Nucleus accumbens (tissue), 56 donors: ENCODE results near the gene HABP4.

Experiments used
- DNase-seq, 56 donors: peaks; one replicate each; lab custom pipeline; 2025; lab: John Stamatoyannopoulos, UW

HABP4 gene

GRCh38 chr9:96462541-96462940 is 12.6 kb downstream of the HABP4 start:
- no peak for DNase-seq

DNA sequence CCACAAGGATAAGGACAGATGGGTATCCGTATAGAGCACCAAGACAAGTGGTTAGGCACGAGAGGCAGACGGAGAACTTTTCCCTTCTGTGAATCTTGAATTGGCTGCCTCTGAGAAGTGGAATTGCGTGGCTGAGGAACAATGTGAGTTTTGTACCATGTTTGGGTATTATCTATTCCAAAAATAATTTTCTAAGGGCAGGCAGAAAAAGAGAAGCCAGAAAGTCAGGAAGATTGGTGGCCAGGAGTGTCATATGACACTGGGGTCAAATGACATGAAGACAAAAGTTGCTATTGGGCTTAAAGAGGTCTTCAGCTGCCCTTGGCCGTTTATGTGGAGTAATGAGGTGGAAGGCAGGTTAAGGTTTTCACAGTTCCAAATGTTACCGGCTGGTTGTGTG is 14.5 kb downstream of the HABP4 start:
- DNase-seq, result no peak

DNA sequence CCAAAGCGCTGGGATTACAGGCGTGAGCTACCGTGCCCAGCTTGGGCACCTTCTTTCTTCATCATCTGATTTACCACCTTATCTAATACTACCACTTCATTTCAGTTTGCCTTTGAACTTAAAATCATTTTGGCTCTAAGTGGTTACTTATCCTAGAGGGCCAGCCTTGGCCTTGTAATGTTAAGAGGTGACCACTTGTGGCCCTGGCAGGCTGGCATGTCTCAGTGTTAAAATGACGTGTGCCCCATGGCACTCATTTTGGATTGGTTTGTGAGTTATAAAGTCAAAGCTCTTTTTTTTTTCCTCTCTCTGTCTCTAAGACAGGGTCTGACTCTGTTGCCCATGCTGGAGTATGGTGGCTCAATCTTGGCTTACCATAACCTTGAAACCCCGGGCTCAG is 17.8 kb downstream of the HABP4 start:
- no peak for DNase-seq

DNA sequence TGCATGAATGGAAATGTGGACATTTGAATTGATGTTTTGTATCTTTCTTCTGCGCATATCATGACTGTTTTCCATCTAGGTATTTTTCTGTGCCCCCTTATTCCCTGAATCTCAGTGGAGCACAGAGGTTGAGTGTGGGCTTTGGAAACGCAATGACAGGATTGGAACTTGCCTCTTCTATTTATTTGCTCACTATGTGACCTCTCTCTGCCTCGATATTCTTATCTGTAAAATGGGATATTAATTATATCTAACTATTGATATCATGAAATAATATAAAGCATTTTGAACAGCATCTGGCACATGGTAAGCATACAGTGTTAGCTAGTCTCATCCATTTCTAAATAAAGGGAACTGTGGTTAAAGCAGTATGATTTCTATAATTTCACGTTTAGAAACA is 26.0 kb downstream of the HABP4 start:
- DNase-seq, result no peak

DNA sequence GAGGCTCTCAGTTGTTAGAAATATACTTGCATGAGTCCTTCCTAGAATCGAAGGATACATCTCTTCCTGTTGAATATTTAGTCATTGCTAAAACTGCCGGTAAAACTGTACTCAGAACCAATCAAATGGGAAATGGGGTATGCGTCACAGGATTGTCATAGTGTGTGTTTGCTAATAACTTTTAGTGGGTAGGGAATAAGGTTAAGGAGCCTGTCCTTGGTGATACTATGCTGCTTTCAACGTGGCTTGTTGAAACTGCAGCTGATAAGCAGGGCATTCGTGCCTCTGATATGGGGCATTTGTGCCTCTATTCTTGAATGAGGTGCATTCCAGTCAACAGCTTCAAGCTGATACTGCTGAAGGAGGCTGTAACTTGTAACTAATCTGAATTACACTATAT is 26.6 kb downstream of the HABP4 start:
- no peak for DNase-seq

DNA sequence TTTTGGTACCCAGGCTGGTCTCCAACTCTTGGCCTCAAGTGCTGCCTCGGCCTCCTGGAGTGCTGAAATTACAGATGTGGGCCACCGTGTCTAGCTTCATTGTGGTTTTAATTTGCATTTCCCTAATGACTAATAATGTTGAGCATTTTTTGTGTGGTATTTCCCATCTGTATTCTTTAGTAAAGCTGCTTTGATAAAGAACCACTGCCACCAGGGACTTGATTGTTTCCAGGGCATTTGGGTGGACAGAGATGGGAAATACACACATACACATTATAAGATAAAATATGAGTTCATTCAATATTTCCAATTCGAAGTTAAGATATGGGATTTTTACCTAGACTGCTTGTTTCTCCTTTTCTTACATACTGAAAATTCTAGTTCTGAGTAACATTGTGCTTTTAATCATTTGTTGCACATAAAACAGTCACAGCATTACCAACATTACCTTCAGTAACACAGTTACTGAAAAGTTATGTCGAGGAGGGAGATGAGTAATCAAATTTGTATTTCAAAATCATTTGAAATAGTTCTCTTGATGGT is 28.9 kb downstream of the HABP4 start:
- DNase-seq, result no peak

DNA sequence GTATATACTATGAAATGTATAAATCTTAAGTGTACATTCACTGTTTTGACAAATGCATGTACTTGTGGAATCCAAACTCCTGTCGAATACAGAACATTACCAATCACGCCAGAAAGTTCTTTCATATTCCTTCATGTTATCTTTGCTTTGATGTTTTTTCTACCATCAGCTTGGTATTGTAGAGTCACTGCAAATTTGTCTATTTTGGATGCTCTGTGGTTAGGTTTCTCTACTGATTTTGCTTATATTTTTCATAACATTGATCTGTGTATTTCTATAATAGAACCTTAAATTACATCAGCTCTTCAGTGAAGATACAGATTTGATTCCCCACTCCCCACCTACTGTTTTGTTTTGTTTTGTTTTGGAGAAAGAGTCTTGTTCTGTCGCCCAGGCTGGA is 30.8 kb downstream of the HABP4 start:
- no peak for DNase-seq

DNA sequence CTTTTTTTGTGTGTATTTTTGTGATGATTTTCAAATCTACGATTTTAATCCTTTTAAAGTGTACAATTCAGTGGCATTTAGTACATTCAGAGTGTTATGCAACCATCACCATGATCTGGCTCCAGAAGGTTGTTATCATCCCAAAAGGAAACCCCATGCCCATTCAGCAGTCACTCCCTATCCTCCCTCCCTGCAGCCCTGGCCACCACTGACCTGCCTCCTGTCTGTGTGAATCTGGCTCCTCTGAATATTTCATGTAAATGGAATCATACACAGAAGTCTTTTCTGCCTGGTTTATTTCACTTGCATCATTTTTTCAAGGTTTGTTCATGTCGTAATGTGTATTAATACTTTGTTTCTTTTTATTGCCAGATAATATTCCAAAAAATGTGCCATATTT is 32.5 kb downstream of the HABP4 start:
- DNase-seq, result no peak

DNA sequence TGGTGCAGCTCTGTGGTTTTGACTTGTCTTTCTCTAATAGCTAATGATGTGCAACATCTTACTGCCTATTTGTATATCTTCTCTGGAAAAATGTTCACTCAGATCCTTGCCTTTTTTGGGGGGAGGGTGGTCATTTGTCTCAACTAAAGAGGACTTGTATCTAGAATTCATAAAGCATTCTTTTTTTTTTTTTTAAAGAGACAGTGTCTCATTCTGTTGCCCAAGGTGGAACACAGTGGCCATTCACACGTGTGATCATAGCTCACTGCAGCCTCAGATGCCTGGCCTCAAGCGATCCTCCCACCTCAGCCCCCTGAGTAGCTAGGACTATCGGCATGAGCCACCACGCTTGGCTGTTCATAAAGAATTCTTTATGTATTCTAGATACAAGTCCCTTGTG is 33.2 kb downstream of the HABP4 start:
- DNase-seq, result no peak

GRCh38 chr9:96483733-96484390 is 33.9 kb downstream of the HABP4 start:
- no peak for DNase-seq

- DNase-seq, result no peak
Observed at GRCh38 chr9:96484521-96484931, 34.6 kb downstream of the HABP4 start.

DNA sequence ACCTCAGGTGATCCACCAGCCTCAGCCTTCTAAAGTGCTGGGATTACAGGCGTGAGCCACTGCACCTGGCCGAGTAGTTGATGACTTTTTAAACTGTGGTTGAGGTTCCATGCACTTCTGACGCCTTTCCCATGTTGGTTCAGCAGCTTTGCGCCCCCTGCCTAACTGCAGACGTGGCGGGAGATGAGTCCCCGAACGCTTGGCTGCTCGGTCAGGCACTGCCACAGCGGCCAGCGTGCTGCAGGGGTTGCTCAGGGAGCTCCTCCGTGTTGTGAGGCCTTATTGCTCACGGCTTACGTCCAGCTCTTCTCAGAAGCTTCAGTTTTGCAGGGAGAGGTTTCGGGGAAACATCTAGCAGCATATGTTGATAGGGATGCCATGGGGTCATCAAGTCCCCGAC is 35.3 kb downstream of the HABP4 start:
- DNase-seq, result no peak

- peak in 8 of 56 donors; percentile 20 to 65 (median 27) for DNase-seq
Observed at GRCh38 chr9:96486386-96487028, 36.5 kb downstream of the HABP4 start.

DNA sequence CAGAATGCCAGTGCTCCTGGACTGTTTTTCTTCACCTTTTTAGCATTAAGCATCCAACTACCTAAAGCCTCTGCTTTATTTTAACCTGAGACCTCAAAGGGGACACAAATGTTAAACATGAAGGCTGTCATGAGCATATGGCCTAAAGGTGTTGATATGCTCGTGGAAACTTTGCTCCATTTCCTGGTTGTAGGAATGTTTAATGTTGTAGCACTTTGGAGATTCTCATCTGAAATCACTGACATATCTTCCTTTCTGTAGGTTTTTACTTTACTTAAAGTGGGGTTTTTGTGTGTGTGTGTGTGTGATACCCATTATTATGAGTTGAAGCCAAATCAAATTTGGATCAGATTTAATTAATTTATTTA is 37.0 kb downstream of the HABP4 start:
- DNase-seq, result no peak

DNA sequence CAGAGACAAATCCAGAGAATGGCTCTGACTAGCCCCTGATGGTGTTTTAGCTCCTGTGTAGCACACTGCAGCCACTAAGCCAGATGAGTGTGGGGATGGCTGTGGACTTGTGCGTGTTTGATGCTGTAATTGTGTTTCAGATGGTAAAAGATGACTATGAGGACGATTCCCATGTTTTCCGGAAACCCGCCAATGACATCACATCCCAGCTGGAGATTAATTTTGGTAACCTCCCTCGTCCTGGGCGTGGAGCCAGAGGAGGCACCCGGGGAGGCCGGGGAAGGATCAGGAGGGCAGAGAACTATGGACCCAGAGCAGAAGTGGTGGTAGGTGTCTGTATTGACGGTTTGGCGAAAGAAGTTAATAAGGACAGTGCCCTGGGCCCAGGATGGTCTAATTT is 38.0 kb downstream of the HABP4 start:
- DNase-seq, result peak in 5 of 56 donors; percentile 28 to 41 (median 29)

DNA sequence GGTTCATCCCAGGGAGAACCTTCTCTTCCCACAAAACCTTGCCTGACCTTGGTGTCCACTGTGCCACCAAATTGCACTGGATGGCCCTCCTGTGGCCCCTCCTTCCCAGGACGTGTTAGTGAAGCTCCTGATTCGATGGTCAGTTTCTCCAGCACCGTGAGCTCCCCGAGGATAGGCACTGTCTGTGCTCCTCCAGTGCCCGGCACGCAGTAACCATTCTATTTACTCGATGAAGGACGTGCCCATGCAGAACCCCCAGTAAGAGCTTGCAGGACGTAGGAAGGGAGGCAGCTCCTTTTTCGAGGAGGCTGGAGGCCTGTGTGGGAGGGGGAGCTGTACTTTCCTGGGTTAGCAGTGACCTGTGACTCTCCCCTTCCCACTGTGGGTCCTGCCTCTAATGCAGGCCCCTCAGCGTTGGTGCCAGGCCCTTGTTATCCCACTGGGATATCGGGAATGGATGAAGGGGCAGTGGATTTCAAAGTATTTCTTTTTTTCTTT is 39.6 kb downstream of the HABP4 start:
- DNase-seq, result no peak

DNA sequence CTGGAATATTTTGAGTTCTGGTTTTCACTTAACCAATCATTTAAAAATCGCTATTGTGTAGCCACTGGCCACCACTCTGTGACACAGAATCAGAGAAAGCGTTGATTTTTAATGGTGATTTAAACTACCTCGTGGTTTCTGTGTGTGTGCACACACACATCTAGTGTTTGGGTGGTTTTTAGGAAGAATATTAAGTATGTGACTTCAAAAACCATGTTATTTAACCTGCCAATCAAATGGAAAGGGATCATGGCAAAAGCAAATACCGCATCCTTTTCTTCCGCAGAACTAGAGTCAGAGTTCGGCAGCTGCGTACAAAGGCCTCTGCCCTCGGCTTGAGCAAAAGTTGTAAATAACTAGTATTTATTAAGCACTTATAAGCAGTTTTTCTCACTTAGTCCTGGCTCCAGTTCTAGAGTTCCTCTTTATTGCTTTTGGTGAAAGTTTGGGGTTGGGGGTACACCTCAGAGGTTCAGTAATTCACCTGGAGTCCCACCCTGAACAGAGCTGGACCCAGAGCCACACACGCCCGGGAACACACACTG is 40.6 kb downstream of the HABP4 start:
- no peak for DNase-seq

- DNase-seq, result no peak
Observed at GRCh38 chr9:96491079-96491879, 41.3 kb downstream of the HABP4 start.

- DNase-seq, result no peak
Observed at GRCh38 chr9:96491880-96492525, 42.0 kb downstream of the HABP4 start.

- no peak for DNase-seq
Observed at GRCh38 chr9:96492993-96493531, 43.1 kb downstream of the HABP4 start.
